ENCODE data around the gene TWF1. TPM values are rescaled to one million over a fixed set of nuclear protein-coding genes. Genes with fewer than 3 reads are reported as not detected.
"Not testable (repeated sequence)": the region's sequence is repeated elsewhere in the genome, so short reads cannot be mapped to it uniquely, and the experiment has no call there.

The TWF1 gene
- 100 to 1,000 TPM; 146 to 165 (median 153) TPM for total RNA-seq (2021; fragmentation: NEBNext Ultra II Directional; extraction: Animal tissue kit (Norgen Biotek cat#: 25700))
- long read RNA-seq, transcript TWF1-201 (9 exons, 3,045 nt), result major isoform, 165 of 211 reads
- long read RNA-seq, partial matches to known transcripts, result 11 of 211 reads
- long read RNA-seq, other reads (novel, unspliced or antisense), result 35 of 211 reads

- DNase-seq, result peak; percentile 70
- Mint-ChIP-seq H3K4me3 (peak within 1 kb of the TSS; percentile 95), H3K4me1 (ENCODE audit: low read depth) (peaks cover 29% of the 10 kb centered on the region), H3K9me3 (no peaks in the 10 kb centered on the region), H3K27me3 (ENCODE audit: insufficient read depth) (no peaks in the 10 kb centered on the region), H3K36me3 (ENCODE audit: low read depth) (peaks cover 4% of the 10 kb centered on the region), H3K27ac (peak within 1 kb of the TSS; percentile 99)
- TF ChIP-seq CTCF (IDR thresholded peaks at IDR 0.05), result peak; percentile 64
Observed at GRCh38 chr12:43805860-43806736, at the start of gene TWF1. Gene TWF1 (minus strand): TSS chr12:43806317. CDS start chr12:43806245, 72 bp downstream.

GRCh38 chr12:43852744-43853143, 46.6 kb upstream of the TWF1 start:
- no peak overlapping the region for H3K27ac Mint-ChIP-seq
- peaks cover 25% of the 10 kb centered on the region for H3K4me1 Mint-ChIP-seq (ENCODE audit: low read depth)
- DNase-seq, result no peak
- peaks cover 4% of the 10 kb centered on the region for H3K9me3 Mint-ChIP-seq
- no peaks in the 10 kb centered on the region; the same call in 1 of the 2 replicates for H3K27me3 Mint-ChIP-seq (ENCODE audit: insufficient read depth)
- H3K4me3 Mint-ChIP-seq, result no peak overlapping the region
- no peak for TF ChIP-seq CTCF (IDR thresholded peaks at IDR 0.05)
- peaks cover 18% of the 10 kb centered on the region for H3K36me3 Mint-ChIP-seq (ENCODE audit: low read depth)

- no peak overlapping the region for H3K4me3 Mint-ChIP-seq
- H3K4me1 Mint-ChIP-seq (ENCODE audit: low read depth), result peaks cover 35% of the 10 kb centered on the region
- H3K9me3 Mint-ChIP-seq, result peaks cover 8% of the 10 kb centered on the region
- no peak for DNase-seq
- H3K36me3 Mint-ChIP-seq (ENCODE audit: low read depth), result peaks cover 23% of the 10 kb centered on the region
- H3K27ac Mint-ChIP-seq, result no peak overlapping the region
- H3K27me3 Mint-ChIP-seq (ENCODE audit: insufficient read depth), result no peaks in the 10 kb centered on the region; the same call in 1 of the 2 replicates
- no peak for TF ChIP-seq CTCF (IDR thresholded peaks at IDR 0.05)
Observed at GRCh38 chr12:43848786-43849185, 42.7 kb upstream of the TWF1 start.

GRCh38 chr12:43848226-43848507, 42.0 kb upstream of the TWF1 start:
- no peak for DNase-seq
- Mint-ChIP-seq H3K27ac (no peak overlapping the region), H3K27me3 (ENCODE audit: insufficient read depth) (no peaks in the 10 kb centered on the region), H3K9me3 (peaks cover 8% of the 10 kb centered on the region), H3K4me1 (ENCODE audit: low read depth) (peaks cover 30% of the 10 kb centered on the region), H3K36me3 (ENCODE audit: low read depth) (peaks cover 23% of the 10 kb centered on the region), H3K4me3 (no peak overlapping the region)
- no peak for TF ChIP-seq CTCF (IDR thresholded peaks at IDR 0.05)

- H3K9me3 Mint-ChIP-seq; H3K4me3 Mint-ChIP-seq; H3K27me3 Mint-ChIP-seq (ENCODE audit: insufficient read depth): not testable (repeated sequence)
- peaks cover 33% of the 10 kb centered on the region for H3K4me1 Mint-ChIP-seq (ENCODE audit: low read depth)
- peak; percentile 73 for DNase-seq
- H3K27ac Mint-ChIP-seq, result peak overlapping the region; percentile 79
- peaks cover 23% of the 10 kb centered on the region for H3K36me3 Mint-ChIP-seq (ENCODE audit: low read depth)
Observed at GRCh38 chr12:43847425-43848225, 41.5 kb upstream of the TWF1 start.

Measured in HFFc6 (cell line).